ENCODE measurements around the gene GRM8. TPM values are rescaled to one million over a fixed set of nuclear protein-coding genes. Genes with fewer than 3 reads are reported as not detected.
"Not testable (repeated sequence)": the region's sequence is repeated elsewhere in the genome, so short reads cannot be mapped to it uniquely, and the experiment has no call there.

GRM8 gene
- total RNA-seq, 8 experiments from 2014 or later = 0.35 to 4.8 (median 2.7) TPM; not detected in 1

DNA sequence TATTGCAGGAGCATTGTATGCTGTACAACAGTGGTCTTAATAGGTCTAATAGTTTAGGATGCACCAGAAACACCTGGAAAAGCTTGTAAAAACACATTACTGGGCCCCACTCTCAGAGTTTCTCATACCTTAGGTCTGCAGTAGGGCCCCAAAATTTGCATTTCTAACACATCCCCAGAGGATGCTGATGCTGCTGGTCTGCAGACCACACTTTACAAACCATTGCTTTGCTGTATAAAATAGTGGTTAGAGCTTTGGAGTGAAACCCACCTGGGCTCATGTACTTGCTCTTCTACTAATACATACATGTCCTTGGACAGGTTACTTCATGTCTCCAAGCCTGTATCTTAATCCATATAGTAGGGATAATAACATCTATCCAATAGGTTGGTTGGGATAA is 279.7 kb downstream of the GRM8 start:
- peaks cover 0 to 5% of the 10 kb centered on the region in 2 donors for H3K4me1 ChIP-seq (replicated peaks in 1 of 2)

DNA sequence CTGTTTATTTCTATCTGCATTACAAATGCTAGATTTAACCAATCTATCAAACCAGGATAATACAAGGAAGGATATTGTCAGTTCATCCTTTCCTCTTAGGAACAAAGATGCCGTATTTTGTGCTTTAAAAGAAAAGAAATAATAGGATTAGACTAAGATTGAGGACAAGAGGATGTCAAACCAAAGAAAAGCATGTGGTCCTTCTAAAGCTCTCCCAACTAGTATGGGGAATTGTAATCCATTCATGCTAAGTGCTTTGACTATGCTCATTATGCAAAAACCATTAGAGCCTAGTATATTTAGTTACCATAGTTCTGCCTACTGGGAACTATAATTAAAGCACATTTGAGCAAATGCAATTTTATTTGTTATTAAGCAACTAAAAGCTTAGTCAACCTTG is 280.2 kb downstream of the GRM8 start:
- peak in 1 of 8 experiments; percentile 35 for ATAC-seq (replicated peaks in 6 of 8)
- Histone ChIP-seq H3K4me3 (no peak overlapping the region), H3K4me1 (replicated peaks in 1 of 2) (peaks cover 0 to 5% of the 10 kb centered on the region in 2 donors), H3K27ac (no peak overlapping the region)
- in situ Hi-C loops (cut with MboI; ENCODE audit: low pct_unique_long_range_greater_than_20kb in 2 of 9, low sequenced_read_pairs in 9 of 9, unreplicated experiment in 9 of 9) = no loop called here
- 0 to 29% (median 11%) methylated on average over 1 of the region's 1 CpG; no CpG with 5 or more reads in 1 of the 10 experiments for WGBS, 10 experiments

More for the DNA sequence above, 279.7 kb downstream of the GRM8 start:
- no peak for ATAC-seq (replicated peaks in 6 of 8)
- H3K4me3 ChIP-seq = no peak overlapping the region
- H3K27ac ChIP-seq = no peak overlapping the region
- in situ Hi-C loops (cut with MboI; ENCODE audit: low pct_unique_long_range_greater_than_20kb in 2 of 9, low sequenced_read_pairs in 9 of 9, unreplicated experiment in 9 of 9) = no loop called here

DNA sequence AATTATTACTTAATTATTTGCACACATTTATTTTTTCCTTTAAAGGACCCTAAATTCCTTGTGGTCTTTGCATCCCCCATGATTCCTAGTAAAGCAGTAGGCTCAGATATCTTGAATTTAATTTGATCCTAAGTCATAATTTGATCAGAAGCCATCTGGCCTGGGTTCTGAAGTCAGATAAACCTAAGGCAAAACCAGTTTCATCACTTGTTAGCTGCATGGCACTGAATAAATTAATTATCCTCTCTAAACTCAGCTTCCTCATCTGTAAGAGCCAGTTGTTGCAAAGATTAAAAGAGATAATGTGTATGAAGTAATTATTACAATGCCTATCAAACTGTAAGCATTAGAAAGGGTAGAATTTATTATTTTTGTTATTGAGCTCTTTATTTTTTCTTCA is 293.1 kb downstream of the GRM8 start:
- H3K27ac ChIP-seq = no peak overlapping the region
- H3K4me3 ChIP-seq = no peak overlapping the region
- H3K4me1 ChIP-seq (replicated peaks in 1 of 2) = no peaks in the 10 kb centered on the region
- no peak for ATAC-seq (replicated peaks in 6 of 8)
- in situ Hi-C loops (cut with MboI; ENCODE audit: low pct_unique_long_range_greater_than_20kb in 2 of 9, low sequenced_read_pairs in 9 of 9, unreplicated experiment in 9 of 9) = no loop called here

DNA sequence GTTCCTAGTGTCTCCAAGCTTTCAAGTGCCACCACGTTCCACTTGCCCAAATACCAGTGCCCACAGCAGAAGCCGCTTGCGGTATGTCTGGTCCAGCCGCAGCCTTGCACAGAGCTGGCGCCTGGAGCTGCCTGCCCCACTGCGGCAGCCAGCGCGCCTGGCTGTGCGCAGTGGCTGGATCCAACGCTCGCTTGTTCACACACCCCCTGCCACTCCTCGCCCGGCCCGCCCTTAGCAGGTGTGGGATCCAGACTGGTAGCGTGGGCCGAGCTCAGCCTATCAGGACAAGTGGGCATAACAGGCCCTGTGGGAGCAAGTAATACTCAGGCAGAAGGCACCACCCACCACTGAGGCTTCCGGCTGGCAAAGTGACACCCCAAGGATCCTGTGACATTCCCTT is 294.4 kb downstream of the GRM8 start:
- 37 to 100% (median 55%) methylated on average over 1 to 5 of the region's 17 CpGs; no CpG with 5 or more reads in 4 of the 10 experiments for WGBS, 10 experiments
- ATAC-seq (replicated peaks in 6 of 8) = no peak
- in situ Hi-C loops (cut with MboI; ENCODE audit: low pct_unique_long_range_greater_than_20kb in 2 of 9, low sequenced_read_pairs in 9 of 9, unreplicated experiment in 9 of 9) = no loop called here
- Histone ChIP-seq H3K4me3 (no peak overlapping the region), H3K27ac (no peak overlapping the region), H3K4me1 (replicated peaks in 1 of 2) (no peaks in the 10 kb centered on the region)

DNA sequence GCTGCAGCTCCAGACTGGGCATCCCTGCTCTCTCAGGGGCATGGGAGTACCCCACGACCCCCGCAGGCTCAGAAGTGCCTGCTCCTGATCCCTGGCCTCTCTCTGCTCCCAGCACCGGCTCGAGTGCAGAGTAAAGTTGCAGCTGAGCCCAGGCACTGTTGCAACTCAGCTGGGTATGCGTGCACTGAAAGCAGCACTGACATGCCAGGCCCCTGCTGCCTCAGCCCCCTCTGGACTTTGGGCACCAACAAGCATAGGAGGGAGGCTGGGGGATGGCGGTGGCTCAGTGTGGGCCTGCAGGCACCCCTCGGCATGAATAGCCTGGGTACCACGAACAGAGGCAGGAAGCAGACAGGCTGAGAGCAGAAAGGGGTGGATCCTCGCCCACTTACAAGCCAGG is 295.3 kb downstream of the GRM8 start:
- H3K27ac ChIP-seq = no peak overlapping the region
- ATAC-seq (replicated peaks in 6 of 8) = no peak
- H3K4me3 ChIP-seq = no peak overlapping the region
- WGBS, 10 experiments = 0 to 94% (median 20%) methylated on average over 1 to 6 of the region's 9 CpGs; no CpG with 5 or more reads in 6 of the 10 experiments
- H3K4me1 ChIP-seq (replicated peaks in 1 of 2) = no peaks in the 10 kb centered on the region
- in situ Hi-C loops (cut with MboI; ENCODE audit: low pct_unique_long_range_greater_than_20kb in 2 of 9, low sequenced_read_pairs in 9 of 9, unreplicated experiment in 9 of 9) = no loop called here

DNA sequence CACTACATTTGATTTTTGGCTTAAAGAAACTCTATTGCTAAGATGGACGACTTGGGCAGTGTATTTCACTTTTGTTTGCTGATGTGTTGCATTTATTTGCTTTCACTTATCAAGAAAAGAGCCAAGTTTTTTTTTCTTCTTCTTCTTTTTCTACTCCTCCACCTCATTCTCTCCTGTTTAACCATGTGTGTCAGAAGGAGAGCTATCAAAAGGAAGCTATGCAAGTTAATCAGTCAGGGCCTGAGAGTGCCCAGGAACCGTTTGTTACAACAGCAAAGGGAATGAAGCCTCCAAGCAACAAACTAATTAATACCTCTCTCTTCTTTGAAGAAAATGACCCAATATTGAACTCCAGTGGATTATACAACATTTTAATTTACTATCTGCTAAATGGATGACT is 299.3 kb downstream of the GRM8 start:
- H3K4me1 ChIP-seq (replicated peaks in 1 of 2) = no peaks in the 10 kb centered on the region
- no peak for ATAC-seq (replicated peaks in 6 of 8)
- in situ Hi-C loops (cut with MboI; ENCODE audit: low pct_unique_long_range_greater_than_20kb in 2 of 9, low sequenced_read_pairs in 9 of 9, unreplicated experiment in 9 of 9) = no loop called here
- WGBS, 10 experiments = 0 to 50% (median 11%) methylated on average over 1 to 2 of the region's 2 CpGs
- no peak overlapping the region for H3K27ac ChIP-seq
- no peak overlapping the region for H3K4me3 ChIP-seq

DNA sequence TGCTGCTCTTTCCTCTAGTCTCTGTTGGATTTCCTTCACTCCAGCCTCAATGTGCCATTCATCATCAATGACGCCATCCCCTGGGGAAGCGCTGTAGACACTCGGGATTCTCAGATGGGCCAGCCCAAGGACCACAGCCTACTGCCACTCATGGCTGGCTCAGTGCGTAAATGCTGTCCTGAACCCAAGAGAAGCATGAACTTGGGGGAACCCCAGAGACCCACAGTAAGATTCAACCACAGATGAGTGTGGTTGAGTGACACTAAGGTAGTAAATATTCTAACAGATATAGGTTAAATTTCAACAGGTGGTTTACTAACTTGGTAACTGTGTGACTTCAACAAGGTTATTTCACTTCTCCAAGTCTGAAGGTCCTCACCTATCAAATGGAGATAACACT is 304.1 kb downstream of the GRM8 start:
- WGBS, 10 experiments = 5% methylated on average over 3 of the region's 4 CpGs; no CpG with 5 or more reads in 9 of the 10 experiments
- in situ Hi-C loops (cut with MboI; ENCODE audit: low pct_unique_long_range_greater_than_20kb in 2 of 9, low sequenced_read_pairs in 9 of 9, unreplicated experiment in 9 of 9) = no loop called here
- Histone ChIP-seq H3K27ac (no peak overlapping the region), H3K4me1 (replicated peaks in 1 of 2) (no peaks in the 10 kb centered on the region), H3K4me3 (no peak overlapping the region)
- no peak for ATAC-seq (replicated peaks in 6 of 8)

DNA sequence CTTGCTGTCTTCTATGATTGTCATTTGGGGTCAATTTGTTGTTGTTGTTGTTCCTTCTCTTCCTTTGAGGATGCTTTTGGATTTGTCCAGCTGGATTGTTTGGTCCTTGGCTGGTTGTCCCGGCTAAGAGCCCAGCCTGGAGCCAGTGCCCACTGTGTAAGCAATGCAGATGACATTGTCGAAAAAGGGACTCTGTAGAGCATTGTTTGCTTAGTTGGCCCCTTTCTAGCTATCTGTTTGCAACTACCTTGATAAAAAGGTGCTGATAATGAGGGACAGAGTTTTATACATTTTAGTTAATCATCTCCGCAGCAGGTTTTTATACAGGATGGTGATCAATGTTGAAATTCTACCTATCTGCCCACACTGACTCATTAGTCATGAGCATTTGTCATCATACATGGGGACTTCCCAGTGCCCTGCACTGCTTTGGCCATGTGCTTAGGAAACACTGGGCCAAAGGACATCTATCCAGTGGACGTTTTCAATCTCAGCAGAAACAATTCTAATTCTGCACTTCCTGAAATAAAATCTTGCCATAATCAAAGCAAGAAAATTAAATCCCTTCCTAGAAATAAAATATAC is 311.9 kb downstream of the GRM8 start:
- in situ Hi-C loops (cut with MboI; ENCODE audit: low pct_unique_long_range_greater_than_20kb in 2 of 9, low sequenced_read_pairs in 9 of 9, unreplicated experiment in 9 of 9) = no loop called here
- no peak for ATAC-seq (replicated peaks in 6 of 8)
- Histone ChIP-seq H3K4me1 (replicated peaks in 1 of 2) (no peaks in the 10 kb centered on the region), H3K27ac (no peak overlapping the region), H3K4me3 (no peak overlapping the region)
- 0 to 100% (median 55%) methylated on average over 1 to 4 of the region's 4 CpGs; no CpG with 5 or more reads in 2 of the 10 experiments for WGBS, 10 experiments

DNA sequence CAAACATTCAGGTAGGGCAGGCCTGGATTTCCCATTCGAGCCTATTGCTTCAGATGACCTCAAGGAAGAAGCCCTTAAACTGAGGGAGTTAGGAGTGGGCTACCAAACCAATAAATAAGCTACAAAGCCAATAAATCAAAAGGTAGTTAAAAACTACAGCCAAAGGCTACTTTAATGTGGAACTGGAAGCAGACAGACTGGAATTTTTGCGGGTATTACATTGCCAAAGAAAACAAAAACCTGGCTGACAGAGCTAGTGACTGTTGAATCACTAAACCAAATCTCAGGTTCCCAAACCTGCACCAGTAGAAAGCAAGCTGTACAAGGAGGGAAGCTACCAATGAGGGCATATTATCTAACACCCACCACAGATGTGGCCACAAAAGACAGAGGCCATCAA is 315.6 kb downstream of the GRM8 start:
- Histone ChIP-seq H3K4me3 (no peak overlapping the region), H3K27ac (no peak overlapping the region), H3K4me1 (replicated peaks in 1 of 2) (no peaks in the 10 kb centered on the region)
- in situ Hi-C loops (cut with MboI; ENCODE audit: low pct_unique_long_range_greater_than_20kb in 2 of 9, low sequenced_read_pairs in 9 of 9, unreplicated experiment in 9 of 9) = no loop called here
- WGBS, 10 experiments = 0 to 100% (median 83%) methylated on average over 1 to 2 of the region's 2 CpGs; no CpG with 5 or more reads in 3 of the 10 experiments
- ATAC-seq (replicated peaks in 6 of 8) = no peak

DNA sequence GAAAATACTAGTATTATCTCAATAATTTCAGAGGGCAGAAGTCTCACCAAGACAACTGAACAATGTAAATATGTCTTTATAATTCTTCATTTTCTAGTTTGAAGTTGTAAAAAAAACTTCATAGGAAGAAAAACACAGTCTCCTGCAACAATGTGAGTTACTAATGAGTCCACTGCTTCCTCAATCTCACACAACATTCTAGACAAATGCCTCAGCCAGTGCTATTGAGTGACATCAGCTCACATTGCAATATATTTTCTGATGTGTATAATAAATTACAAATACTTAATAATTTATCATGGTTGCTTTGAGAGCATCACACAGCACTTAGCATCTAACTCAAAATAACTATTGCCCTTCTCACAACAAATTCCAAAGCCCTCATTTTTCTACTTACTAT is 321.2 kb downstream of the GRM8 start:
- in situ Hi-C loops (cut with MboI; ENCODE audit: low pct_unique_long_range_greater_than_20kb in 2 of 9, low sequenced_read_pairs in 9 of 9, unreplicated experiment in 9 of 9) = no loop called here
- no peak for ATAC-seq (replicated peaks in 6 of 8)
- Histone ChIP-seq H3K4me3 (no peak overlapping the region), H3K4me1 (replicated peaks in 1 of 2) (no peaks in the 10 kb centered on the region), H3K27ac (no peak overlapping the region)

DNA sequence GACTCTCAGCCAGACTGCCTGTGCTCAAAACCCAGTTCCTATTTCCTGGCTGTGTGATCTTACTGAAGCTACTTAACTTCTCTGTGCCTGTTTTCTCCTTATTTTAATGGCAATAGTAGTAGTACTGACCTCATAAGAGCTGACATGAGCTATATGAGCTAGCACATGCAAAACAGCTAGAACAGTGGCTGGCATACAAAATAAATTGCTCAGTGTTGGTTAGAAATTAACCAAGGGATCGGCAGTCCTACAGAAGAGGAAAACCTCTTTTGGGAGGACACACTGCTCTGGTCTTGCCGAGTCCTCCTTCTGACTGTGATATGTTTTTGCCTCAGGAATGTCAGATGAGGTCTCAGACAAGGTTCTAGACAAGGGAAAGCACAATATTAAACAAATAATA is 322.6 kb downstream of the GRM8 start:
- Histone ChIP-seq H3K4me3 (no peak overlapping the region), H3K4me1 (replicated peaks in 1 of 2) (no peaks in the 10 kb centered on the region), H3K27ac (no peak overlapping the region)
- ATAC-seq (replicated peaks in 6 of 8) = no peak
- in situ Hi-C loops (cut with MboI; ENCODE audit: low pct_unique_long_range_greater_than_20kb in 2 of 9, low sequenced_read_pairs in 9 of 9, unreplicated experiment in 9 of 9) = no loop called here
- 0 to 73% (median 43%) methylated on average over 1 to 2 of the region's 2 CpGs; no CpG with 5 or more reads in 1 of the 10 experiments for WGBS, 10 experiments

DNA sequence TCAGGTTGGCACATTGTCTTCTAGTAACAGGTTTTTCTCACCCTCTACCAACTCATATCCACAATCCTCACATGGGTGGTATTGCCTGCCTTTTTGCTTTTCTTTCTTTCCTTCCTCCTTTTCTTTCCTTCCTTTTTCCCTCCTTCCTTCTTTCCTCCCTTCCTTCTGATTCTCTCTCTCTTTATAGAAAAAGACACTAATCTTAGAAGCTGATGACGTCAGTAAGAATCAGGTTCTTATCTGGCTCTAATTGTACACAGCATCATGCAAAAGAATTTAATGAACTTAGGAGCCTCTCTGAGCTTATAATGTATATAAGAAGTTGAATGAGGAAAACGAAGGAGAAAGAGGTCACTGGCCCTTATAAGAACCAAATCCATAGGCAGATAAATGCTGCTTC is 328.3 kb downstream of the GRM8 start:
- Histone ChIP-seq H3K27ac (no peak overlapping the region), H3K4me3 (no peak overlapping the region), H3K4me1 (replicated peaks in 1 of 2) (no peaks in the 10 kb centered on the region)
- ATAC-seq (replicated peaks in 6 of 8) = no peak
- in situ Hi-C loops (cut with MboI; ENCODE audit: low pct_unique_long_range_greater_than_20kb in 2 of 9, low sequenced_read_pairs in 9 of 9, unreplicated experiment in 9 of 9) = no loop called here
- 0 to 88% (median 38%) methylated on average over 1 to 2 of the region's 2 CpGs for WGBS, 10 experiments

DNA sequence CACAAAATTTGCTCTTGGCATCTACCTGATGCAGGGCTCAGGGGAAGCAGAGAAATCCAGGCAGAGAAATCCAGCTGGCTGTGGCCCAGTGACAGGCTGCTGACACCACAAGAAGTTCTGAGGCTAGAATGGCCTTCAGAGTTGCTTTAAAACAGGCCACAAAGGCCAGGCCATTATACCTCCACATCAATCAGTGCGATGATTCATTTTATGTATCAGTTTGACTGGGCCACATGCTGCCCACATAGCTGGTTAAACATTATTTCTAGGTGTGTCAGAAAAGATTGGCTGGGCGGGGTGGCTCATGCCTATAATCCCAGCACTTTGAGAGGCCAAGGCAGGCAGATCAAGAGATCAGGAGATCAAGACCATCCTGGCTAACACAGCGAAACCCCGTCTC is 341.1 kb downstream of the GRM8 start:
- H3K4me3 ChIP-seq; H3K27ac ChIP-seq; in situ Hi-C loops (cut with MboI; ENCODE audit: low pct_unique_long_range_greater_than_20kb in 2 of 9, low sequenced_read_pairs in 9 of 9, unreplicated experiment in 9 of 9); H3K4me1 ChIP-seq (replicated peaks in 1 of 2); ATAC-seq (replicated peaks in 6 of 8): not testable (repeated sequence)
- 20 to 100% (median 100%) methylated on average over 1 to 2 of the region's 4 CpGs; no CpG with 5 or more reads in 4 of the 10 experiments for WGBS, 10 experiments

DNA sequence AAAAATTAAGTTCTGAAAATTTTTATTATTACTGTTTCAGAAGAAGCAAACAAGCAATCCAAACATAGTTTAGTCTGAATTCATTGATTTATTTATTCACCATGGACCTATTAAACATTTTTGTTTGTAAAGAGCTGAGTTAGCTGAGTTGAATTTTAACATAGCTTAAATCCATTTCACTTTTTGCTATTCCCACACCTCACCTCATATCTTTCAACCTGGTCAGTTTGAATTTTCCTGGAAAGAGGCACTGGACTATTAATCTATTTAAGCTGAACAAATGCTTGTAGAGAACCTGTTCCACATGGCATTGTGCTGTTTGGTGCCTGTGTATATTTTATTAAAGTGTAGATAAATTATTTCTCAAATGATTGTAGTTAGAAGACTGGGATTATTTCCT is 344.2 kb downstream of the GRM8 start:
- H3K4me1 ChIP-seq (replicated peaks in 1 of 2); ATAC-seq (replicated peaks in 6 of 8); H3K27ac ChIP-seq; in situ Hi-C loops (cut with MboI; ENCODE audit: low pct_unique_long_range_greater_than_20kb in 2 of 9, low sequenced_read_pairs in 9 of 9, unreplicated experiment in 9 of 9); H3K4me3 ChIP-seq: not testable (repeated sequence)

All from motor neuron (in vitro differentiated cells).